ENCODE results near the gene PLD6. TPM values are rescaled to one million over a fixed set of nuclear protein-coding genes. Genes with fewer than 3 reads are reported as not detected.

Gene PLD6
- polyA plus RNA-seq, 1 donor (not counting 4 experiments of a cell fraction or from before 2014, with no cell fraction given), result 1.6 TPM

DNA sequence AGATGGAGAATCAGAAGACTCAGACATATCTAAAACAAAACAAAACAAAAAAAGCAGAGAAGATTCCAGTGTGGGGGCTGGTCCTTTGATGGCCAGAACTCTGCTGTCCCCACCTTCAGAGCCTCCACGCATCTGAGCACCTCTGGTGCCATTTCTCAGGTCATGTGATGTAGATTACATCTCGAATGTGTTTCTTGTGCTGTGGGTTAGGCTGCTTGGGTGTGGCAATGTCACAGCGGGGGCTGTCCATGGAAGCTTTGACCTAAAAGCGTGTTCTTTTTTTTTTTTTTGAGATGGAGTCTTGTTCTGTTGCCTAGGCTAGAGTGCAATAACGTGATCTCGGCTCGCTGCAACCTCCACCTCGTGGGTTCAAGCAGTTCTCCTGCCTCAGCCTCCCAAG, 51.2 kb downstream of the PLD6 start:
- no peak overlapping the region for H2AFZ ChIP-seq (ENCODE audit: control insufficient read depth, low read length)
- peaks cover 58% of the 10 kb centered on the region for H3K4me1 ChIP-seq (ENCODE audit: control insufficient read depth, extremely low read depth, insufficient read depth, low read length)
- H3K36me3 ChIP-seq (ENCODE audit: control insufficient read depth in 2 of 2, extremely low read depth in 1 of 2, insufficient read depth in 2 of 2, low read length in 2 of 2), result peaks cover 44 to 53% of the 10 kb centered on the region in 2 experiments

GRCh38 chr17:17154556-17154955, 51.6 kb downstream of the PLD6 start:
- Histone ChIP-seq H3K27me3 (ENCODE audit: control insufficient read depth, extremely low read depth, insufficient read depth, low read length) (no peaks in the 10 kb centered on the region), H3K9me1 (ENCODE audit: control insufficient read depth, extremely low read depth, insufficient read depth, low read length) (peaks cover 7% of the 10 kb centered on the region), H4K20me1 (ENCODE audit: control insufficient read depth, extremely low read depth, insufficient read depth, low read length) (peaks cover 6% of the 10 kb centered on the region), H3K4me3 (ENCODE audit: control insufficient read depth in 2 of 3, extremely low read depth in 1 of 3, insufficient read depth in 2 of 3, low read depth in 1 of 3, low read length in 3 of 3) (no peak overlapping the region), H3K9me3 (ENCODE audit: control insufficient read depth, low read depth, low read length) (no peaks in the 10 kb centered on the region), H3K36me3 (ENCODE audit: control insufficient read depth in 2 of 2, extremely low read depth in 1 of 2, insufficient read depth in 2 of 2, low read length in 2 of 2) (peaks cover 46 to 53% of the 10 kb centered on the region in 2 experiments), H2AFZ (ENCODE audit: control insufficient read depth, low read length) (no peak overlapping the region), H3K4me1 (ENCODE audit: control insufficient read depth, extremely low read depth, insufficient read depth, low read length) (peaks cover 58% of the 10 kb centered on the region), H3K9ac (ENCODE audit: control insufficient read depth, extremely low read depth, insufficient read depth, low read length) (no peak overlapping the region), H3K4me2 (ENCODE audit: control insufficient read depth, extremely low read depth, insufficient read depth, low read depth, low read length) (no peak overlapping the region), H3K79me2 (ENCODE audit: control insufficient read depth, insufficient read depth, low read length) (peaks cover 2% of the 10 kb centered on the region), H3K27ac (ENCODE audit: control insufficient read depth, insufficient read depth, low read length) (no peak overlapping the region)
- no peak for DNase-seq (ENCODE audit: low read depth, low spot score)
- dilution Hi-C loops (cut with MboI; ENCODE audit: extremely low pct_ligation_motif_present, low sequenced_read_pairs), result no loop called here
- TF ChIP-seq, protein P1, sequence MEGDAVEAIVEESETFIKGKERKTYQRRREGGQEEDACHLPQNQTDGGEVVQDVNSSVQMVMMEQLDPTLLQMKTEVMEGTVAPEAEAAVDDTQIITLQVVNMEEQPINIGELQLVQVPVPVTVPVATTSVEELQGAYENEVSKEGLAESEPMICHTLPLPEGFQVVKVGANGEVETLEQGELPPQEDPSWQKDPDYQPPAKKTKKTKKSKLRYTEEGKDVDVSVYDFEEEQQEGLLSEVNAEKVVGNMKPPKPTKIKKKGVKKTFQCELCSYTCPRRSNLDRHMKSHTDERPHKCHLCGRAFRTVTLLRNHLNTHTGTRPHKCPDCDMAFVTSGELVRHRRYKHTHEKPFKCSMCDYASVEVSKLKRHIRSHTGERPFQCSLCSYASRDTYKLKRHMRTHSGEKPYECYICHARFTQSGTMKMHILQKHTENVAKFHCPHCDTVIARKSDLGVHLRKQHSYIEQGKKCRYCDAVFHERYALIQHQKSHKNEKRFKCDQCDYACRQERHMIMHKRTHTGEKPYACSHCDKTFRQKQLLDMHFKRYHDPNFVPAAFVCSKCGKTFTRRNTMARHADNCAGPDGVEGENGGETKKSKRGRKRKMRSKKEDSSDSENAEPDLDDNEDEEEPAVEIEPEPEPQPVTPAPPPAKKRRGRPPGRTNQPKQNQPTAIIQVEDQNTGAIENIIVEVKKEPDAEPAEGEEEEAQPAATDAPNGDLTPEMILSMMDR (optimal IDR thresholded peaks at IDR 0.05 in 1 of 3, IDR thresholded peaks at IDR 0.05 in 1 of 3, conservative IDR thresholded peaks at IDR 0.05 in 1 of 3; ENCODE audit: extremely low read depth in 1 of 3, insufficient read depth in 2 of 3, low read length in 3 of 3), result no peak
- TF ChIP-seq EZH2 (IDR thresholded peaks at IDR 0.05; ENCODE audit: low read length), result no peak
- no peak for FAIRE-seq

More for the DNA sequence above, 51.2 kb downstream of the PLD6 start:
- DNase-seq (ENCODE audit: low read depth, low spot score) (no peak), FAIRE-seq (no peak)
- Histone ChIP-seq H3K9ac (ENCODE audit: control insufficient read depth, extremely low read depth, insufficient read depth, low read length) (no peak overlapping the region), H3K27me3 (ENCODE audit: control insufficient read depth, extremely low read depth, insufficient read depth, low read length) (no peaks in the 10 kb centered on the region), H3K4me2 (ENCODE audit: control insufficient read depth, extremely low read depth, insufficient read depth, low read depth, low read length) (no peak overlapping the region), H3K79me2 (ENCODE audit: control insufficient read depth, insufficient read depth, low read length) (peaks cover 2% of the 10 kb centered on the region), H4K20me1 (ENCODE audit: control insufficient read depth, extremely low read depth, insufficient read depth, low read length) (peaks cover 6% of the 10 kb centered on the region), H3K9me1 (ENCODE audit: control insufficient read depth, extremely low read depth, insufficient read depth, low read length) (peaks cover 7% of the 10 kb centered on the region), H3K9me3 (ENCODE audit: control insufficient read depth, low read depth, low read length) (no peaks in the 10 kb centered on the region), H3K27ac (ENCODE audit: control insufficient read depth, insufficient read depth, low read length) (no peak overlapping the region), H3K4me3 (ENCODE audit: control insufficient read depth in 2 of 3, extremely low read depth in 1 of 3, insufficient read depth in 2 of 3, low read depth in 1 of 3, low read length in 3 of 3) (no peak overlapping the region)
- dilution Hi-C loops (cut with MboI; ENCODE audit: extremely low pct_ligation_motif_present, low sequenced_read_pairs), result no loop called here
- TF ChIP-seq, protein P1 (optimal IDR thresholded peaks at IDR 0.05 in 1 of 3, IDR thresholded peaks at IDR 0.05 in 1 of 3, conservative IDR thresholded peaks at IDR 0.05 in 1 of 3; ENCODE audit: extremely low read depth in 1 of 3, insufficient read depth in 2 of 3, low read length in 3 of 3), result no peak
- no peak for TF ChIP-seq EZH2 (IDR thresholded peaks at IDR 0.05; ENCODE audit: low read length)
